ENCODE data around the gene TMEM143. TPM values are rescaled to one million over a fixed set of nuclear protein-coding genes. Genes with fewer than 3 reads are reported as not detected.
"Not testable (repeated sequence)": the region's sequence is repeated elsewhere in the genome, so short reads cannot be mapped to it uniquely, and the experiment has no call there.

The TMEM143 gene
- polyA plus RNA-seq, 1 donor: 10.3 TPM

DNA sequence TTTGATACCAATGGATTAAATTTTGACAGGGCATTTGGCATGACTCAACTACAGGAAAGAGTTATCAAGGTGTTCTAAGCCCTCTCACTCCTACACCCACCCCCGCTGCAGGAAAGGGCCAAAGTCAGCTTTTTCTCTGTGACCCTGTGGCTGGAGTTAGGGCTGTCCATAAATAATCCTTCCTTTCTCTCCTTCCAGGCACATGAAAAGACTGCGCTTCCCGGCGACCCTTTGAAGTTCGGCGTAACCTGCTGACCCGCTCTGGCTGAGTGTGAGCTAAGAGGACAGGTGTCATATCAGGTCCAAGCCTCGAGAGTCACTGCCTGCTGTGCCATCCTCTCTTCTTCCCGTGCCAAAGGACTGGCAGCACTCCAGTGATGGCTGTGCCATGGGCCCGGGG, 68.3 kb downstream of the TMEM143 start:
- no peaks in the 10 kb centered on the region for H3K9me3 ChIP-seq (ENCODE audit: control insufficient read depth, low read depth, low read length)
- peaks cover 5% of the 10 kb centered on the region for H3K27me3 ChIP-seq (ENCODE audit: control insufficient read depth, insufficient read depth, low read length)
- no peaks in the 10 kb centered on the region for H3K36me3 ChIP-seq (ENCODE audit: control insufficient read depth, insufficient read depth, low read length)
- WGBS (ENCODE audit: insufficient coverage, low lambda C conversion rate): no CpG with 5 or more reads among the region's 10 CpGs
- no peak overlapping the region for H3K27ac ChIP-seq (ENCODE audit: low read length)
- DNase-seq: no peak
- H3K4me1 ChIP-seq (ENCODE audit: control insufficient read depth, insufficient read depth, low read length): peaks cover 8% of the 10 kb centered on the region
- no peak overlapping the region for H3K4me3 ChIP-seq (ENCODE audit: low read length)

GRCh38 chr19:48292798-48293197, 70.9 kb downstream of the TMEM143 start:
- WGBS (ENCODE audit: insufficient coverage, low lambda C conversion rate): no CpG with 5 or more reads among the region's 4 CpGs
- DNase-seq: no peak
- H3K4me3 ChIP-seq (ENCODE audit: low read length): no peak overlapping the region
- no peaks in the 10 kb centered on the region for H3K36me3 ChIP-seq (ENCODE audit: control insufficient read depth, insufficient read depth, low read length)
- H3K27me3 ChIP-seq (ENCODE audit: control insufficient read depth, insufficient read depth, low read length): peaks cover 5% of the 10 kb centered on the region
- H3K9me3 ChIP-seq (ENCODE audit: control insufficient read depth, low read depth, low read length): no peaks in the 10 kb centered on the region
- peaks cover 8% of the 10 kb centered on the region for H3K4me1 ChIP-seq (ENCODE audit: control insufficient read depth, insufficient read depth, low read length)
- no peak overlapping the region for H3K27ac ChIP-seq (ENCODE audit: low read length)

DNA sequence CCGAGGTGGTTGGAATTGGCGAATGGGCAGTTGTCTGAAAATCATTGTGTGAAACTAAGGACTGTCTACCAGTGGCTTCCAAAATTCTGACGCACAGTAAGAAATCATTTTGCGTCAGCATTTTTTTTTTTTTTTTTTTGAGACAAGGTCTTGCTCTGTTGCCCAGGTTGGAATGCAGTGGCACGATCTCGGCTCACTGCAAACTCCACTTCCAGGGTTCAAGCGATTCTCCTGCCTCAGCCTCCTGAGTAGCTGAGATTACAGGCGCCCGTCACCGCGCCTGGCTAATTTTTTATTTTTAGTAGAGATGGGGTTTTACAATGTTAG, 72.3 kb downstream of the TMEM143 start:
- H3K27me3 ChIP-seq (ENCODE audit: control insufficient read depth, insufficient read depth, low read length); DNase-seq; H3K36me3 ChIP-seq (ENCODE audit: control insufficient read depth, insufficient read depth, low read length); H3K27ac ChIP-seq (ENCODE audit: low read length); H3K4me3 ChIP-seq (ENCODE audit: low read length); H3K4me1 ChIP-seq (ENCODE audit: control insufficient read depth, insufficient read depth, low read length); H3K9me3 ChIP-seq (ENCODE audit: control insufficient read depth, low read depth, low read length): not testable (repeated sequence)
- WGBS (ENCODE audit: insufficient coverage, low lambda C conversion rate): 6% methylated on average over 2 of the region's 11 CpGs

DNA sequence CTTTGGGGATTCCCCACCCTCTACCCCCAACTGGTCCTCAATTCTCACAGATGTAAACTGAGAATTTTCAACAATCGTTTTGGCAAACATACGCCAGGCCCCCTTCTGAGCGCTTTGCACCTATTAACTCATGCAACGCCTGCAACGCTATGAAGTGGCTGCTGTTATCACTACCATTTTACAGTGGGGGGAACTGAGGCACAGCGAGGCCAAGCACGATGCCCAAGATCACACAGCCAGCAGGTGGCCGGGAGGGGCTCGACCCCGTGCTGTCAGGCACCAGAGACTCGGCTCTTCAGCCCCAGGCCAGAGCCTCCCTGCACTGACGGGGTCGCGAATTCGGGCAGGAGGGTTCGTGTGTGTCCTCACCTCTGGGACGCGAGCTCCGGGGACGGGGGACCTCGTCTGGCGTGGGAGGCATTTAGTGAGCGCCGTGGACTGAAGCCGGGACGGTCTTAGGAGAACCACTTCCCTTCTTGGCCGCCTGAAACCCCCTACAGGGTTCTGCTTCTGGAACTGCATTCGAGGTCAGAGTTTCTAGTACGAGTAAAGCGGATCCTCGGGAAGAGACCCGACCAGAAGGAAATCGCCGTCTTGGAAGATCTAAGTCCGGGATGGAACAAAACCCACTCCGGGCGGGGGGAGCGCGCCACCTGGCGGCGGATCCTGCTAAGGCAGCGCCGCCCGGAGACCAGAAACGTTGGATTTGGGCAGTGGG, 72.8 kb downstream of the TMEM143 start:
- WGBS (ENCODE audit: insufficient coverage, low lambda C conversion rate): no CpG with 5 or more reads among the region's 45 CpGs
- Histone ChIP-seq H3K9me3 (ENCODE audit: control insufficient read depth, low read depth, low read length) (no peaks in the 10 kb centered on the region), H3K27ac (ENCODE audit: low read length) (no peak overlapping the region), H3K27me3 (ENCODE audit: control insufficient read depth, insufficient read depth, low read length) (peaks cover 5% of the 10 kb centered on the region), H3K4me3 (ENCODE audit: low read length) (peak overlapping the region; percentile 41), H3K36me3 (ENCODE audit: control insufficient read depth, insufficient read depth, low read length) (peaks cover 9% of the 10 kb centered on the region), H3K4me1 (ENCODE audit: control insufficient read depth, insufficient read depth, low read length) (peaks cover 8% of the 10 kb centered on the region)
- DNase-seq: peak; percentile 60 to 67

DNA sequence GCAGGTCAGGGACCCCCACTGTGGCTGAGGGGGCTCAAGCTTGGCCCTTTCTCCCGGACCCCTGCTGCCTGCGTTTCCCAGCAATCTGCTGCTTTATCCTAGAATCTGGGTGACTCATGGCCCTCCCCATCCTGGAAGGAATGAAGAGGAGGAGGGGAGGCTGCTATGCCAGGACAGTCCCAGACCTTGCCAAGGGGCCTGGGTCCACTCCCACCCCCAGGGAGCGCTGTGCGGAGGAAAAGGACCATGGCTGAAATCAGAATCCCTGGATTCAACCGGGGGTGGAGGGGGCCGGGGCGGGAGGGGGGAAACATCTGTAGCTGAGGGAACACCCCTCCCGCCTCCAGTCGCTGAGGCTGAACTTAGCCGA, 73.4 kb downstream of the TMEM143 start:
- no CpG with 5 or more reads among the region's 10 CpGs for WGBS (ENCODE audit: insufficient coverage, low lambda C conversion rate)
- Histone ChIP-seq H3K4me1 (ENCODE audit: control insufficient read depth, insufficient read depth, low read length) (peaks cover 8% of the 10 kb centered on the region), H3K27ac (ENCODE audit: low read length) (no peak overlapping the region), H3K9me3 (ENCODE audit: control insufficient read depth, low read depth, low read length) (no peaks in the 10 kb centered on the region), H3K36me3 (ENCODE audit: control insufficient read depth, insufficient read depth, low read length) (peaks cover 13% of the 10 kb centered on the region), H3K27me3 (ENCODE audit: control insufficient read depth, insufficient read depth, low read length) (peaks cover 5% of the 10 kb centered on the region), H3K4me3 (ENCODE audit: low read length) (peak overlapping the region; percentile 41)
- no peak for DNase-seq

- Histone ChIP-seq H3K27me3 (ENCODE audit: control insufficient read depth, insufficient read depth, low read length) (peaks cover 5% of the 10 kb centered on the region), H3K36me3 (ENCODE audit: control insufficient read depth, insufficient read depth, low read length) (peaks cover 23% of the 10 kb centered on the region), H3K27ac (ENCODE audit: low read length) (no peak overlapping the region), H3K4me3 (ENCODE audit: low read length) (no peak overlapping the region), H3K9me3 (ENCODE audit: control insufficient read depth, low read depth, low read length) (peaks cover 4% of the 10 kb centered on the region), H3K4me1 (ENCODE audit: control insufficient read depth, insufficient read depth, low read length) (peaks cover 8% of the 10 kb centered on the region)
- DNase-seq: no peak
- 80% methylated on average over 1 of the region's 3 CpGs for WGBS (ENCODE audit: insufficient coverage, low lambda C conversion rate)
These were observed 76.0 kb downstream of the TMEM143 start for GRCh38 chr19:48287748-48288147.

- Histone ChIP-seq H3K9me3 (ENCODE audit: control insufficient read depth, low read depth, low read length) (peaks cover 4% of the 10 kb centered on the region), H3K36me3 (ENCODE audit: control insufficient read depth, insufficient read depth, low read length) (peaks cover 31% of the 10 kb centered on the region), H3K4me3 (ENCODE audit: low read length) (no peak overlapping the region), H3K27ac (ENCODE audit: low read length) (no peak overlapping the region), H3K4me1 (ENCODE audit: control insufficient read depth, insufficient read depth, low read length) (no peaks in the 10 kb centered on the region), H3K27me3 (ENCODE audit: control insufficient read depth, insufficient read depth, low read length) (no peaks in the 10 kb centered on the region)
- DNase-seq: no peak
- WGBS (ENCODE audit: insufficient coverage, low lambda C conversion rate): 90% methylated on average over 1 of the region's 4 CpGs
These were observed 78.8 kb downstream of the TMEM143 start for GRCh38 chr19:48284896-48285295.

DNA sequence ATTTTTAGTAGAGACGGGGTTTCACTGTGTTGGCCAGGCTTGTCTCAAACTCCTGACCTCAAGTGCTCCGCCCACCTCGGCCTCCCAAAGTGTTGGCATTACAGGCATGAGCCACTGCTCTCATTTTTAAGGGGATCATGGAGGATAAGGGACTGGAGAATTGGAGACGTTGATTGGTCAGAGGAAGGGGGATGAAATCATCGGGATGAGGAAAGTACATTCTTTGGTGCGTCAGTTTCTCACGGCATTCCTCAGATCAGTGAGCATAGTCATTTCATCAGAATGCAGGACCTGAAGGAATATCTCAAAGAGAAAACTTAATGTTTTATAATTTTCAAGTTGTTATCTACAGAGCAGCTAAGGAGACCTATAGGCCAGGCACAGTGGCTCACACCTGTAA, 79.8 kb downstream of the TMEM143 start:
- Histone ChIP-seq H3K36me3 (ENCODE audit: control insufficient read depth, insufficient read depth, low read length) (peaks cover 31% of the 10 kb centered on the region), H3K9me3 (ENCODE audit: control insufficient read depth, low read depth, low read length) (peaks cover 4% of the 10 kb centered on the region), H3K4me1 (ENCODE audit: control insufficient read depth, insufficient read depth, low read length) (no peaks in the 10 kb centered on the region), H3K27me3 (ENCODE audit: control insufficient read depth, insufficient read depth, low read length) (no peaks in the 10 kb centered on the region), H3K27ac (ENCODE audit: low read length) (no peak overlapping the region), H3K4me3 (ENCODE audit: low read length) (no peak overlapping the region)
- DNase-seq: no peak
- whole genome bisulfite sequencing (ENCODE audit: insufficient coverage, low lambda C conversion rate): 95% methylated on average over 4 of the region's 7 CpGs

Other genes starting within 250 kb of the TMEM143 start
- gene LIG1, start 193.6 kb downstream of the TMEM143 start, polyA plus RNA-seq: 45.1 TPM
- gene ZSWIM9, start 193.3 kb downstream of the TMEM143 start, polyA plus RNA-seq: 6.7 TPM
- gene CARD8, start 108.0 kb downstream of the TMEM143 start, polyA plus RNA-seq: 40.9 TPM
- gene ZNF114, start 93.9 kb downstream of the TMEM143 start, polyA plus RNA-seq: 2.2 TPM
- 43.6 TPM for gene EMP3, start 38.4 kb downstream of the TMEM143 start, polyA plus RNA-seq
- 0.12 TPM for gene SYNGR4, start 427 bp upstream of the TMEM143 start, polyA plus RNA-seq
- 253 TPM for gene KDELR1, start 27.6 kb upstream of the TMEM143 start, polyA plus RNA-seq
- 0.48 TPM for gene GRIN2D, start 29.7 kb upstream of the TMEM143 start, polyA plus RNA-seq
- 19.3 TPM for gene GRWD1, start 82.0 kb upstream of the TMEM143 start, polyA plus RNA-seq
- 0.70 TPM for gene KCNJ14, start 91.6 kb upstream of the TMEM143 start, polyA plus RNA-seq
- 63.8 TPM for gene CYTH2, start 105.4 kb upstream of the TMEM143 start, polyA plus RNA-seq
- 7.2 TPM for gene LMTK3, start 147.9 kb upstream of the TMEM143 start, polyA plus RNA-seq
- gene SULT2B1, start 188.2 kb upstream of the TMEM143 start, polyA plus RNA-seq: 1.0 TPM
- gene SPACA4, start 242.8 kb upstream of the TMEM143 start, polyA plus RNA-seq: 4.2 TPM

Measured in large intestine (tissue), 3 donors.